HG02571 (cell line): ENCODE data around the gene RASSF6.
"Not testable (repeated sequence)": the region's sequence is repeated elsewhere in the genome, so short reads cannot be mapped to it uniquely, and the experiment has no call there.

Source experiments
- ATAC-seq: cut with Tn5 transposase; IDR thresholded peaks from one replicate; pipeline ENCODE4 v1.9.1; 2021; ENCODE audit warnings: mild to moderate bottlenecking, moderate library complexity; ENCODE audit not compliant: unreplicated experiment

The RASSF6 gene

GRCh38 chr4:73585345-73585744 lies 34.9 kb downstream of the RASSF6 start:
- ATAC-seq = no peak

GRCh38 chr4:73583666-73584065 lies 36.6 kb downstream of the RASSF6 start:
- ATAC-seq = no peak

GRCh38 chr4:73577371-73577770 lies 42.9 kb downstream of the RASSF6 start:
- no peak for ATAC-seq

- ATAC-seq = no peak
These were observed 43.9 kb downstream of the RASSF6 start for GRCh38 chr4:73576381-73576780.

- ATAC-seq = no peak
These were observed 44.6 kb downstream of the RASSF6 start for GRCh38 chr4:73575660-73576059.

GRCh38 chr4:73573794-73574528 lies 46.3 kb downstream of the RASSF6 start:
- ATAC-seq = peak; percentile 61

GRCh38 chr4:73550865-73551264 lies 69.4 kb downstream of the RASSF6 start:
- not testable (repeated sequence) for ATAC-seq

GRCh38 chr4:73544620-73545019 lies 75.6 kb downstream of the RASSF6 start:
- no peak for ATAC-seq

GRCh38 chr4:73541251-73541650 lies 79.0 kb downstream of the RASSF6 start:
- no peak for ATAC-seq

GRCh38 chr4:73540826-73541225 lies 79.4 kb downstream of the RASSF6 start:
- ATAC-seq = no peak

GRCh38 chr4:73539386-73539785 lies 80.8 kb downstream of the RASSF6 start:
- ATAC-seq = no peak

GRCh38 chr4:73538162-73538561 lies 82.1 kb downstream of the RASSF6 start:
- ATAC-seq = no peak

GRCh38 chr4:73533515-73534422 lies 86.5 kb downstream of the RASSF6 start:
- no peak for ATAC-seq

GRCh38 chr4:73528171-73528570 lies 92.1 kb downstream of the RASSF6 start:
- ATAC-seq = no peak

- ATAC-seq = no peak
These were observed 93.0 kb downstream of the RASSF6 start for GRCh38 chr4:73527196-73527595.

- no peak for ATAC-seq
These were observed 94.6 kb downstream of the RASSF6 start for GRCh38 chr4:73525611-73526010.

- no peak for ATAC-seq
These were observed 97.1 kb downstream of the RASSF6 start for GRCh38 chr4:73523126-73523525.
